T-helper 2 cell treated with Interferon-gamma antibody and Interleukin-4, amounts not matched to agents 5 μg/mL and 100 μg/mL, for 36 hours (primary cell): Measurements from ENCODE around the gene RAPGEF2.

Experiments
- DNase-seq: peaks from one replicate; pipeline ENCODE4 v3.0.0; 2021; ENCODE audit warnings: low spot score
- H3K27ac Mint-ChIP-seq: one replicate; pipeline ENCODE4 v1.8.0; 2021; ENCODE audit warnings: mild to moderate bottlenecking, mixed read lengths
- H3K27me3 Mint-ChIP-seq: one replicate; pipeline ENCODE4 v1.8.0; 2021; ENCODE audit warnings: low read depth, mixed read lengths
- H3K36me3 Mint-ChIP-seq: one replicate; pipeline ENCODE4 v1.8.0; 2021; ENCODE audit warnings: low read depth, mixed read lengths
- H3K4me1 Mint-ChIP-seq: one replicate; pipeline ENCODE4 v1.8.0; 2021; ENCODE audit warnings: low read depth, mixed read lengths
- H3K4me3 Mint-ChIP-seq: one replicate; pipeline ENCODE4 v1.8.0; 2022; ENCODE audit warnings: mild to moderate bottlenecking, moderate library complexity, mixed read lengths
- H3K9me3 Mint-ChIP-seq: one replicate; pipeline ENCODE4 v1.8.0; 2021; ENCODE audit warnings: mixed read lengths

Gene RAPGEF2

DNA sequence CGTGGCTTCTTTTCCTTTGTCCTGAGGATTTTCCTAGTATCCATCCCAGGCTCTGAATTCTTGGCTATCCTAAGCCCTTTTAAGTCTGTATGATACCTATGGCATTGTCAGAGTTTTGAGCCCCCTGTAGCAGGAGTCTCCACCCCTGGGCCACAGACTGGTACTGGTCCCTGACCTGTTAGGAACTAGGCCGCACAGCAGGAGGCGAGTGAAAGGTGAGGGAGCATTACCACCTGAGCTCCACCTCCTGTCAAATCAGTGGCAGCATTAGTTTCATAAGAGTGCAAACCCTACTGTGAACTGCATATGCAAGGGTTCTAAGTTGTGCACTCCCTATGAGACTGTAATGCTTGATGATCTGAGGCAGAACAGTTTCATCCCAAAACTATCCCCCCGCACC is 216.1 kb downstream of the RAPGEF2 start:
- Mint-ChIP-seq H3K27me3 (no peaks in the 10 kb centered on the region), H3K4me3 (no peak overlapping the region), H3K36me3 (peaks cover 5% of the 10 kb centered on the region), H3K4me1 (no peaks in the 10 kb centered on the region), H3K9me3 (no peaks in the 10 kb centered on the region), H3K27ac (no peak overlapping the region)
- no peak for DNase-seq

- DNase-seq: no peak
- Mint-ChIP-seq H3K4me3 (no peak overlapping the region), H3K4me1 (no peaks in the 10 kb centered on the region), H3K36me3 (peaks cover 4% of the 10 kb centered on the region), H3K27ac (no peak overlapping the region), H3K9me3 (no peaks in the 10 kb centered on the region), H3K27me3 (no peaks in the 10 kb centered on the region)
Observed at GRCh38 chr4:159326480-159326879, 223.6 kb downstream of the RAPGEF2 start.

GRCh38 chr4:159328766-159329165 is 225.9 kb downstream of the RAPGEF2 start:
- DNase-seq: no peak
- Mint-ChIP-seq H3K4me3 (no peak overlapping the region), H3K9me3 (no peaks in the 10 kb centered on the region), H3K27ac (no peak overlapping the region), H3K27me3 (no peaks in the 10 kb centered on the region), H3K4me1 (no peaks in the 10 kb centered on the region), H3K36me3 (no peaks in the 10 kb centered on the region)

DNA sequence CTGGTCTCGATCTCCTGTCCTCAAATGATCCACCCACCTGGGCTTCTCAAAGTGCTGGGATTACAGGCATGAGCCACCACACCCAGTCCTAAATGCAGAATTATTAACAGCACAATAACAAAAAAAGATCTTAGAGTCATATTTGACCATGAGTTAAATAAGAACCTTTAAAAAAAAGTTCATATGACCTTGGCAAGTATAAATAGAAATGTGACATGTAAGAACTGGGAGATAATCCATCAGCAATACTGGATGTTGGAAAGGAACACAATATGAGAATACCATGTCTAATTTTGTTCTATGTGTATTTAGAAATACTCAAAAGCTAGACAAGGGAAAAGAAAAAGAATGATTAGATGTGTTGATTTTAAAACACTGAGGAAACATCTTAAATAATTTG is 231.6 kb downstream of the RAPGEF2 start:
- Mint-ChIP-seq H3K27me3 (no peaks in the 10 kb centered on the region), H3K27ac (no peak overlapping the region), H3K9me3 (no peaks in the 10 kb centered on the region), H3K4me1 (no peaks in the 10 kb centered on the region), H3K36me3 (peaks cover 2% of the 10 kb centered on the region), H3K4me3 (no peak overlapping the region)
- no peak for DNase-seq

DNA sequence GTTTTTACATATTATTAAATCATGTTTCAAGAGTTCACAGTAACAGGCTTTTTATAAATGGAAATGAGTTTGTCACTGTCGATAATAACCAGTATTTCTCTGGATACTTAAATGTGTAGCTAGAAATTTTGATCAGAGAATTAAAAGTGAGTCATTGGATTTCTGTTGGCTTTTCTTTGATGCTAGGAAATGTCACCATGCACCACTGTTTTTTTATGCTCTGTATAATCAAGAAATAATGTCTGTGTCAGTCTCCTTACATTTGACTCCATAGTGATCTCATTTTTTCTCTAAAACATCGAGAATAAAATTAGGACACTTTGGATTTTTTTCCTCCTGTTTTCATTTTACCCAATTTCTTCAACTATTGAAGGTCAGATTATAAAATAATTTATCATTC is 234.2 kb downstream of the RAPGEF2 start:
- no peaks in the 10 kb centered on the region for H3K9me3 Mint-ChIP-seq
- no peak overlapping the region for H3K4me3 Mint-ChIP-seq
- no peaks in the 10 kb centered on the region for H3K27me3 Mint-ChIP-seq
- no peaks in the 10 kb centered on the region for H3K4me1 Mint-ChIP-seq
- H3K36me3 Mint-ChIP-seq: peaks cover 7% of the 10 kb centered on the region
- no peak for DNase-seq
- H3K27ac Mint-ChIP-seq: no peak overlapping the region

- peaks cover 12% of the 10 kb centered on the region for H3K36me3 Mint-ChIP-seq
- no peaks in the 10 kb centered on the region for H3K9me3 Mint-ChIP-seq
- no peak for DNase-seq
- H3K4me1 Mint-ChIP-seq: no peaks in the 10 kb centered on the region
- H3K4me3 Mint-ChIP-seq: no peak overlapping the region
- no peaks in the 10 kb centered on the region for H3K27me3 Mint-ChIP-seq
- no peak overlapping the region for H3K27ac Mint-ChIP-seq
Observed at GRCh38 chr4:159341522-159341921, 238.6 kb downstream of the RAPGEF2 start.

DNA sequence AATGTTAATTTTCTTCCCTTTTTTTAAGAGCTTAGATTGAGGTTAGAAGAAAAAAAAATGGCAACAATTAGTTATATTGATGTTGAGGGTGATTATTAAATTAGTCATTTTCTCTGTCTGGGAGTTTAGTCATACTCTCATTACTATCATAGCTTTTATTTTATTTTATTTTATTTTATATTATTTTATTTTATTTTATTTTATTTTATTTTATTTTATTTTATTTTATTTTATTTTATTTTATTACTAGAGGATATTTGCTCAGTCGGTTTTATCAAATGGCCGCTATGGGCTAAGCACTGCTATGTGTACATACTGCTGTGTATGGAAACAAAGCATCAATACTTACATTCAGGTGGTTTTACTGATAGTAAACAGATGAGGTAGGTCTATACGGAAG is 239.5 kb downstream of the RAPGEF2 start:
- Mint-ChIP-seq H3K4me3 (no peak overlapping the region), H3K27ac (no peak overlapping the region), H3K4me1 (no peaks in the 10 kb centered on the region), H3K9me3 (no peaks in the 10 kb centered on the region), H3K36me3 (peaks cover 12% of the 10 kb centered on the region), H3K27me3 (no peaks in the 10 kb centered on the region)
- DNase-seq: no peak

- no peaks in the 10 kb centered on the region for H3K4me1 Mint-ChIP-seq
- H3K9me3 Mint-ChIP-seq: no peaks in the 10 kb centered on the region
- H3K4me3 Mint-ChIP-seq: no peak overlapping the region
- DNase-seq: no peak
- no peaks in the 10 kb centered on the region for H3K27me3 Mint-ChIP-seq
- H3K27ac Mint-ChIP-seq: no peak overlapping the region
- H3K36me3 Mint-ChIP-seq: peaks cover 12% of the 10 kb centered on the region
Observed at GRCh38 chr4:159343116-159343515, 240.2 kb downstream of the RAPGEF2 start.

DNA sequence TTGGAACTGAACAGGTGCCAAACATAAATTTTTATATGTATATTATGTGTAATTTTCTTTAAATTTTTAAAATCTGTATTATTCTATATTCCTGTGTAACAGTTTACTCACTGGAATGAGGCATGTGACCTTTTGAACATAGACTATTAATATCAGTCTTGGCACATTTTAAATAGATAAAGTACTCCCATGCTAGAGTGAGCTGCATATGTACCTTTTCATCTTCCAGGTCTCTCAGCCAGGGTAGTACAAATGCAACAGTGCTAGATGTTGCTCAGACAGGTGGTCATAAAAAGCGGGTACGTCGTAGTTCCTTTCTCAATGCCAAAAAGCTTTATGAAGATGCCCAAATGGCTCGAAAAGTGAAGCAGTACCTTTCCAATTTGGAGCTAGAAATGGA is 242.0 kb downstream of the RAPGEF2 start:
- DNase-seq: no peak
- H3K9me3 Mint-ChIP-seq: no peaks in the 10 kb centered on the region
- H3K27me3 Mint-ChIP-seq: no peaks in the 10 kb centered on the region
- no peak overlapping the region for H3K4me3 Mint-ChIP-seq
- H3K36me3 Mint-ChIP-seq: peaks cover 12% of the 10 kb centered on the region
- H3K27ac Mint-ChIP-seq: no peak overlapping the region
- H3K4me1 Mint-ChIP-seq: no peaks in the 10 kb centered on the region

DNA sequence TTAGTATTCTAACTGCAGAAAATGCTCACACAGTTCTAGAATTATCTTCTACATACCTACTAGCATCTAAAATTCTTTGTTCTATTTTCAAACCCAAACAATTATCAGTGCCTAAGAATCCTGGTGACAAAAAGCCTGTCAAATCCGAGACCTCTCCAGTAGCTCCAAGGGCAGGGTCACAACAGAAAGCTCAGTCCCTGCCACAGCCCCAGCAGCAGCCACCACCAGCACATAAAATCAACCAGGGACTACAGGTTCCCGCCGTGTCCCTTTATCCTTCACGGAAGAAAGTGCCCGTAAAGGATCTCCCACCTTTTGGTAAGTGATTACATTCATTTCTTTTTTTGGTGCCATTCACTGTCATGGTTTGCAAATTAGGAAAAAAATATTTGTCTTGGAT is 243.8 kb downstream of the RAPGEF2 start:
- Mint-ChIP-seq H3K27me3 (no peaks in the 10 kb centered on the region), H3K9me3 (no peaks in the 10 kb centered on the region), H3K27ac (no peak overlapping the region), H3K4me1 (no peaks in the 10 kb centered on the region), H3K36me3 (peaks cover 11% of the 10 kb centered on the region), H3K4me3 (no peak overlapping the region)
- no peak for DNase-seq

GRCh38 chr4:159347813-159348212 is 244.9 kb downstream of the RAPGEF2 start:
- peaks cover 8% of the 10 kb centered on the region for H3K36me3 Mint-ChIP-seq
- no peaks in the 10 kb centered on the region for H3K9me3 Mint-ChIP-seq
- H3K27me3 Mint-ChIP-seq: no peaks in the 10 kb centered on the region
- H3K4me3 Mint-ChIP-seq: no peak overlapping the region
- H3K4me1 Mint-ChIP-seq: no peaks in the 10 kb centered on the region
- no peak overlapping the region for H3K27ac Mint-ChIP-seq
- DNase-seq: no peak

DNA sequence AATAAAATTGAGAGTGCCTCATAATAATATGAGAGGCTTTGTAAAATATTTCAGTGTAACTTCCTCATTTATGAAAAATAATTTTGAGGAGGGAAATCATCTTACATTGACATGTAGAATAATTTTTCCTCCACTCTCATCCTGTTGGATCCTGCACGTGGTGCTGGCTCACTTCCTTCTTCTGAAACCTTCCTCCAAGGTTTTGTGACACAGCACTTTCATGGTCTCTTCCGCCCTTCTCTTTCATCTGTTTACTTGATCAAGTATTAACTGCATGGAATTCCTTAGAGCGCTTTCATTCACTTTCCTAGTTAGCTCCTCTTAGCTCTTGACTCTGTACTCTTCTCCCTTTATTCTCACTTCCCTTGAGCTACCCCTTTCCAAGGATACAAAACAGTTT is 246.5 kb downstream of the RAPGEF2 start:
- H3K4me1 Mint-ChIP-seq: no peaks in the 10 kb centered on the region
- peaks cover 2% of the 10 kb centered on the region for H3K36me3 Mint-ChIP-seq
- H3K27ac Mint-ChIP-seq: no peak overlapping the region
- no peaks in the 10 kb centered on the region for H3K9me3 Mint-ChIP-seq
- no peak for DNase-seq
- H3K27me3 Mint-ChIP-seq: no peaks in the 10 kb centered on the region
- H3K4me3 Mint-ChIP-seq: no peak overlapping the region

DNA sequence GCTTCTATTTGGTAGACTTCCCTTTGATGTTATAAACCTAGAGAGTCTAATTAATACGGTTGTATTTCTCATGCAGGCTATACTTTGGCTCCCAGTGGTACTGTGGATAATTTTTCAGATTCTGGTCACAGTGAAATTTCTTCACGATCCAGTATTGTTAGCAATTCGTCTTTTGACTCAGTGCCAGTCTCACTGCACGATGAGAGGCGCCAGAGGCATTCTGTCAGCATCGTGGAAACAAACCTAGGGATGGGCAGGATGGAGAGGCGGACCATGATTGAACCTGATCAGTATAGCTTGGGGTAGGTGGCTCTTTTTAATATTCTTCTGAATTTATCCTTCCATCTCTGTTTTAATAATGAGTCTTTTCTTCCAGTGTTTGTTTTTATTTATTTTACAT is 249.7 kb downstream of the RAPGEF2 start:
- Mint-ChIP-seq H3K9me3 (no peaks in the 10 kb centered on the region), H3K4me3 (no peak overlapping the region), H3K4me1 (no peaks in the 10 kb centered on the region), H3K36me3 (peaks cover 2% of the 10 kb centered on the region), H3K27ac (no peak overlapping the region), H3K27me3 (no peaks in the 10 kb centered on the region)
- no peak for DNase-seq

- DNase-seq: no peak
- Mint-ChIP-seq H3K27me3 (no peaks in the 10 kb centered on the region), H3K4me3 (no peak overlapping the region), H3K27ac (no peak overlapping the region), H3K9me3 (no peaks in the 10 kb centered on the region), H3K36me3 (peaks cover 2% of the 10 kb centered on the region), H3K4me1 (no peaks in the 10 kb centered on the region)
Observed at GRCh38 chr4:159353422-159354116, 250.7 kb downstream of the RAPGEF2 start.

DNA sequence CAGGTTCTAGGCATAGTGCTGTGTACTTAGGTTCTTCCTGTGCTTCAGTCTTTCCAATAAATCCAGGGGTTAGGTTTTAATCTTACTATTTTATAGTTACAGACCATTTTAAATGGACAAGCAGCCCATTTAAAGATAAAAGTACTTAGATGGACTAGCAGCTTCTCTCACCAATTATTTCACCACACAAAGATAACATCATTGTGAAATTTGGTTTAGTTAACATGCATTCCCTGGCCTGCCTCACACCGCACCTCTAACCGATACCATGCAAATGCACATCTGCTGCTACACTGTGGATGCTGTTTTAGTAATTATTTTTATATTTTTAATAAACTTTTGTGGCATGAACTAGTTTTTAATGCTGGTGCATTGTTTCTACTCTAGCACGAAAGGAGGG is 252.6 kb downstream of the RAPGEF2 start:
- Mint-ChIP-seq H3K9me3 (no peaks in the 10 kb centered on the region), H3K27ac (no peak overlapping the region), H3K36me3 (peaks cover 2% of the 10 kb centered on the region), H3K27me3 (no peaks in the 10 kb centered on the region), H3K4me3 (no peak overlapping the region), H3K4me1 (no peaks in the 10 kb centered on the region)
- no peak for DNase-seq
